ENCODE measurements around the gene LDLRAD3. TPM values are rescaled to one million over a fixed set of nuclear protein-coding genes. Genes with fewer than 3 reads are reported as not detected.
A peak's percentile ranks its signal among the peaks of the same experiment; 100 is the strongest.

Gene LDLRAD3
- total and polyA plus RNA-seq, 5 experiments from 2014 or later: not detected

DNA sequence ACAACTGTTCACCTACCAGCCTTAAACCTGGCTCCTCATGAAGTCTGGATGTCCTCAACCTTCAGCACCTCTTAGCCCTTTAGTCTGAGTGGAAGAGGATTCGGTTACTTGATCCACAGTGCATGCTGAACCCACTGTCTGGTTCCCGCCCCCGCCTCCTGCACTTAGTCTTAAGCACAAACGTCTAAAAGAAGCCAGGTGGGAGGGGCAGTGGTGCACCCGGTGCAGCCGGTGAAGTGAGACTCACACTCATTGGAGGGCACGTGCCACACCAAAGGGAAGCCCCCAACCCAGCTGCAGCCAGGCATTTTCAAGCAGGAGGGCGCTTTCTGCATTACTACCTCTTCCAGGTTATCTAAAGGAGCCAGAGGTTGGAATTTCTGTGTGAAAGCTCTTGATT, 198.6 kb downstream of the LDLRAD3 start:
- H3K36me3 Mint-ChIP-seq: no peaks in the 10 kb centered on the region
- no peak overlapping the region for H3K27ac Mint-ChIP-seq
- POLR2A ChIA-PET: no interaction called here
- H3K4me3 Mint-ChIP-seq: no peak overlapping the region
- peaks cover 0 to 5% (median 0%) of the 10 kb centered on the region in 9 donors for H3K9me3 Mint-ChIP-seq
- ATAC-seq (no peak), DNase-seq (no peak)
- H3K27me3 Mint-ChIP-seq: peaks cover 6 to 22% (median 11%) of the 10 kb centered on the region in 5 donors
- H3K4me1 Mint-ChIP-seq: no peaks in the 10 kb centered on the region

DNA sequence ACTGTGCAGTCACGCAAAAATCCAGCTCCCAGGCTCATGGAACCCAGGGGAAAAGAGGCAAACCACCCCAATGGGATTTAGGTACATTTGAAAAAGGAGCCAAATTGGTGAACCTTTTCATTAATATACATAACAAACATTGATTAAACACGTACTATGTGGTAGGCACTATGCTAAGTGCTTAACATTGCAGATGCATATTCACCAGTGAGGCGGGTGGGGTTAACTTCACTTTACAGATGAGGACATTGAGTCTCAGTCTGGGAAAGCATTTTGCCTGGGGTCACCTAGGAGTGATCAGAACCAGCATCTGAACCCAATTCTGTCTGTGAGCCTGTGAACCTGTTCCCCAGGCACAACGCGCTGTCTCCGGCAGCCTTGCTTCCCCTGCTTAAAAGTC, 199.0 kb downstream of the LDLRAD3 start:
- peaks cover 6 to 22% (median 11%) of the 10 kb centered on the region in 5 donors for H3K27me3 Mint-ChIP-seq
- no peak for DNase-seq
- no peak overlapping the region for H3K4me3 Mint-ChIP-seq
- peaks cover 0 to 5% (median 0%) of the 10 kb centered on the region in 9 donors for H3K9me3 Mint-ChIP-seq
- POLR2A ChIA-PET: no interaction called here
- no peaks in the 10 kb centered on the region for H3K4me1 Mint-ChIP-seq
- H3K36me3 Mint-ChIP-seq: no peaks in the 10 kb centered on the region
- no peak for ATAC-seq
- H3K27ac Mint-ChIP-seq: no peak overlapping the region

DNA sequence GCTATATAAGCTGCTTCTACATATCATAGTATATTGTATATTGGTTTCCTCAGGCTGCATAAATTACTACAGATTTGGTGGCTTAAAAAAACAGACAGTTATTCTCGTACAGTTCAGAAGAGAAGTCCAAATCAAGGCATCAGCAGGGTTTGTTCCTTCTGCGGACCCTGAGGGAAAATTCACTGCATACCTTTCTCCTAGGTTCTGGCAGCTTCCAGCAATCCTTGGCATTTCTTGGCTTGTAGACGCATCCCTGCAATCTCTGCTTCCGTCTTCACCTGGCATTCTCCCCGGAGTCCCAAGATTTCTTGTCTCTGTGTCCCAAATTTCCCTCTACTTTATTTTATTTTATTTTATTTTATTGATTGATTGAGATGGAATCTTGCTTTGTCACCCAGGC, 202.6 kb downstream of the LDLRAD3 start:
- DNase-seq: no peak
- peaks cover 2 to 16% (median 10%) of the 10 kb centered on the region in 5 donors for H3K27me3 Mint-ChIP-seq
- H3K36me3 Mint-ChIP-seq: no peaks in the 10 kb centered on the region
- no peak for ATAC-seq
- peaks cover 0 to 5% (median 0%) of the 10 kb centered on the region in 9 donors for H3K9me3 Mint-ChIP-seq
- H3K4me1 Mint-ChIP-seq: peaks cover 0 to 3% (median 0%) of the 10 kb centered on the region in 4 donors
- POLR2A ChIA-PET: no interaction called here
- H3K4me3 Mint-ChIP-seq: no peak overlapping the region
- H3K27ac Mint-ChIP-seq: no peak overlapping the region

DNA sequence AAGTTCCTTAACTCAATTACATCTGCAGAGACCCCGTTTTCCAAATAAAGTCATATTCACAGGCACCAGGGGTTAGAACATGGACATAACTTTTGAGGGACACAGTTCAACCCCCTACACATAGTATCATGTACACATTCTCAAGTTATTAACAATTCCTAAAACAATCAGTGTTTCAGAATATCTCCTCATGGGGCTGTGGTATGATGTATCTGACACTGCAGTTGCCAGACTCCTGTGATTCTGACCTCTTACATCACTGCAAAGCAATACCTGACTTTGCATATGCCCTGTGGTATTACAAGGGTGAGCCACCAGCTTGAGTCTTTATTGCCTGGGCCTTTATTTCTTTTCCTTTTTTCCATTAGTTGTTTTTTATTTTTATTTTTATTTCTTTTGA, 203.6 kb downstream of the LDLRAD3 start:
- ATAC-seq: no peak
- Mint-ChIP-seq H3K36me3 (no peaks in the 10 kb centered on the region), H3K27me3 (peaks cover 2 to 17% (median 10%) of the 10 kb centered on the region in 5 donors), H3K9me3 (peaks cover 0 to 5% (median 0%) of the 10 kb centered on the region in 9 donors), H3K27ac (no peak overlapping the region), H3K4me1 (peaks cover 0 to 3% (median 0%) of the 10 kb centered on the region in 4 donors), H3K4me3 (no peak overlapping the region)
- DNase-seq: no peak
- POLR2A ChIA-PET: no interaction called here

DNA sequence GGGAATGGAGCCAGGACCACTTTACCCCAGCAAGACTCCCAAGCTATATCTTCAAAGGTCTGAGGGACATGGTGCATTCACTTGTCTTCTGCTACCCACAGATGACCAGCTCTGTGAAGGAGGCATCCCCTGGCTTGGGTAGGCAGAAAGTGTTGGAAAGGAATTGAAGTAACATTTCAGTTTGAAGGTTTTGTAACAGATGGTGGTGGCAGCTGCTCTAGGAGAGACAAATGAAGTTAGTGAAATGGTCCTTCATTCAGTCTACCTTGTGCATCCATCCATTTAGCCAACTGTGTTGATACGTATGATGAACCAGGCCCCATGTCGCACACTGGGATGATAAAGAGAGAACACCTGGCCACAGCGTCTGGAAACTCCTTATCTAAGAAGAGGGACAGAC, 204.8 kb downstream of the LDLRAD3 start:
- Mint-ChIP-seq H3K4me3 (no peak overlapping the region), H3K9me3 (peaks cover 0 to 5% (median 0%) of the 10 kb centered on the region in 9 donors), H3K27ac (no peak overlapping the region), H3K4me1 (peaks cover 0 to 3% (median 0%) of the 10 kb centered on the region in 4 donors), H3K36me3 (no peaks in the 10 kb centered on the region), H3K27me3 (peaks cover 5 to 18% (median 10%) of the 10 kb centered on the region in 5 donors)
- no peak for ATAC-seq
- POLR2A ChIA-PET: no interaction called here
- no peak for DNase-seq

DNA sequence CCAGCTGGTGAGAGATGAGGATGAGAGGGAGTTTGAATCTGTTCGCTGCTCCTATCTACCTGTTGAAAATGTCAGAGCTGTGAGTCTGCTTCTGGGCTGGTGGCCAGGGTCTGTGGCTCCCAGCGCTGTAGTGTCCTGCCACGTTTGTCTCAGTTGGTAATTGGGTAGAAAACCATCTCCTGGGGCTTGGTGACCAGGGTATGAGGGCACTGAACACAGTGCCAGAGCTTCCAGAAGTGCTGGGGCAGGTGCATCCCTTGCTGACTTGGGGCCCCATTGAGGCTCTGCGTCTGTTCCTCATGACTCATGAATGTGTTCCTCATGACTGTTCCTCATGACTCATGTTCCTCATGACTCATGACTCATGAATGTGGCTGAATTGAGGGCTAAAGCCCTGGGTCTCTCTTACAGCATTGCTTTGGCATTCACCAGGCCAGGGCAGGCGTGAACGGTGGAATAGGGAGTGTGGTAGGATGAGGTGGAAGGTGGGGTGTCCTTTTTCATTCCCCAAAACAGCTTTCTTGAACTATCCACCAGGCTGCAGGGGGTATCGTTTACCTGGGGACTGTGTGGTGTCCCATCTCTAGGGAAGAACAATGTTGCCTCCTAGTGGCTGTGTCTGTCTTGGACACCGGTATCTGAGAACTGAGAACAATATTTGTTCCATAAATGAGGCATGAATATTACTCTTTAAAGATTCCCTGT, 205.8 kb downstream of the LDLRAD3 start:
- H3K4me3 Mint-ChIP-seq: no peak overlapping the region
- H3K4me1 Mint-ChIP-seq: peaks cover 0 to 3% (median 0%) of the 10 kb centered on the region in 4 donors
- DNase-seq (no peak), ATAC-seq (no peak)
- H3K27ac Mint-ChIP-seq: peak overlapping the region in 1 of 10 donors; percentile 26
- H3K27me3 Mint-ChIP-seq: peaks cover 5 to 19% (median 10%) of the 10 kb centered on the region in 5 donors
- POLR2A ChIA-PET: no interaction called here
- no peaks in the 10 kb centered on the region for H3K36me3 Mint-ChIP-seq
- peaks cover 0 to 5% (median 0%) of the 10 kb centered on the region in 9 donors for H3K9me3 Mint-ChIP-seq

DNA sequence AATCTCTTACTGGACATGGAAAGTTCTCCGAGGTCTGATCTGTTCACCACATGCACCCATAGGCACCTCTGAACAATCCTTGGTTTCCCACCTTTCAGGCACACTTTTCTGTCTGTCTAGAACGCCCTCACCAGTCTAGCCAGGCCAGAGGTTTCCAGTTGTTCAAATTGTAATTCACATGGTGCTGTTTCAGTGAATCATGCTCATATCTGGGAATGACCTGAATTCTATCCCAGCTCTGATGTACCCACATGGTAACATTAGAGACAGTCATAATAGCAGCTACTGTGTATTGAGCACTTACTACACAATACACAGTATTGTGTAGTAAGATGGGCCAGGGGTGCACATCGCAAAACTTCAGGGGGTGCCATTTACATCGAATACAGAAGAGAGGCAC, 207.1 kb downstream of the LDLRAD3 start:
- ATAC-seq (no peak), DNase-seq (no peak)
- H3K9me3 Mint-ChIP-seq: peaks cover 0 to 3% (median 0%) of the 10 kb centered on the region in 9 donors
- peaks cover 0 to 3% (median 0%) of the 10 kb centered on the region in 4 donors for H3K4me1 Mint-ChIP-seq
- H3K36me3 Mint-ChIP-seq: no peaks in the 10 kb centered on the region
- POLR2A ChIA-PET: no interaction called here
- H3K27ac Mint-ChIP-seq: no peak overlapping the region
- no peak overlapping the region for H3K4me3 Mint-ChIP-seq
- peaks cover 7 to 26% (median 12%) of the 10 kb centered on the region in 5 donors for H3K27me3 Mint-ChIP-seq

DNA sequence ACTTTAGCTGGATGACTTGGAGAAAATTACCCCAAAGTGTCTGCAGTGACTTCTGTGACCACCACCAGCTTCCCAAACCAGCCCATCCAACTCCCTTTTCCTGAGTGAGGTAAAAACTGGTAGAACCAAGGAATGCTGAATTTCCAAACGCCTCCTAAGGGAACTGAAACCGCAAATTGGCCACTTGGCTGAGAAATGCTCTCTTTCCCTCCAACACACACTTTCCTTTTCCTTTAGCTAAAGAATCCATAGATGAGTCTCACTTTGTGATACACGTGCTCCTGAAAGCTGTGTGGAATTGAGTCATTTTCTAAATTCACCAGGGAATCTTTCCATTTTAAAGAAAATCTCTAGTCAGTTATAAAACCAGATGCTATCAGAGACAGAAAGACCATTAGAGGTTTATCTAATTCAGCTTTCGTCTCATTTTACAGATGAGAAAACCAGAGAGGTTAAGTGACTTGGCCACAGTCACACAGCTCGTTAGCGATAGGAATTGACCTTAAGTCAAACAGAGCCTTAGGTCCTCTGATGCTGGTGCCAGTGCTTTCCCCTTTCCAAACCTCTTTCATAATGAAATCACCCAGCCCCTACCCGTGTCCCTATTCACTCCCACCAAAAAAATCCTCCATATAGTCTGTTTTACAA, 208.2 kb downstream of the LDLRAD3 start:
- Mint-ChIP-seq H3K36me3 (no peaks in the 10 kb centered on the region), H3K9me3 (peaks cover 0 to 2% (median 0%) of the 10 kb centered on the region in 9 donors), H3K27me3 (peaks cover 7 to 27% (median 12%) of the 10 kb centered on the region in 5 donors), H3K27ac (no peak overlapping the region), H3K4me3 (no peak overlapping the region), H3K4me1 (peaks cover 0 to 3% (median 0%) of the 10 kb centered on the region in 4 donors)
- ATAC-seq (no peak), DNase-seq (no peak)
- POLR2A ChIA-PET: no interaction called here

DNA sequence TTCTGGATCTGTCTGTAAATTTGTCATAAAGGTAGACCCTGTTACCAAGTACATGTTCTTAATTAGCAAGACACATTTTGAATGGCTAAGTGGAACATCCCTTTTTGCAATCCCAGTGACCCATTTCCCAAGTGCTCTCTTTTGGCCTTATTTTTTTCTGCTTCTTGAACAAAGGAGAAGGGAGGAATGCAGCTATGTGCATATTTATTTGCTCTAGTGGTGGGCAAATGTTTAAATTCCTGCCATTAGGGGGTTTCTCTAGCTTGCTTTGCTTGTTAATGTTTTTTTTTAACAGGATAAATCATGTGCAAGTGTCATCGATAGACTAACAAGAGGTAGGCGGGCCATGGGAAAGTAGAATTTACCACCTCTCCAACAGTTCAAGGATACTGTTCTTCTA, 209.7 kb downstream of the LDLRAD3 start:
- POLR2A ChIA-PET: no interaction called here
- peaks cover 11 to 38% (median 17%) of the 10 kb centered on the region in 5 donors for H3K27me3 Mint-ChIP-seq
- H3K4me3 Mint-ChIP-seq: no peak overlapping the region
- no peak for DNase-seq
- ATAC-seq: no peak
- peaks cover 0 to 2% (median 0%) of the 10 kb centered on the region in 9 donors for H3K9me3 Mint-ChIP-seq
- H3K4me1 Mint-ChIP-seq: peaks cover 0 to 3% (median 0%) of the 10 kb centered on the region in 4 donors
- no peaks in the 10 kb centered on the region for H3K36me3 Mint-ChIP-seq
- H3K27ac Mint-ChIP-seq: no peak overlapping the region

DNA sequence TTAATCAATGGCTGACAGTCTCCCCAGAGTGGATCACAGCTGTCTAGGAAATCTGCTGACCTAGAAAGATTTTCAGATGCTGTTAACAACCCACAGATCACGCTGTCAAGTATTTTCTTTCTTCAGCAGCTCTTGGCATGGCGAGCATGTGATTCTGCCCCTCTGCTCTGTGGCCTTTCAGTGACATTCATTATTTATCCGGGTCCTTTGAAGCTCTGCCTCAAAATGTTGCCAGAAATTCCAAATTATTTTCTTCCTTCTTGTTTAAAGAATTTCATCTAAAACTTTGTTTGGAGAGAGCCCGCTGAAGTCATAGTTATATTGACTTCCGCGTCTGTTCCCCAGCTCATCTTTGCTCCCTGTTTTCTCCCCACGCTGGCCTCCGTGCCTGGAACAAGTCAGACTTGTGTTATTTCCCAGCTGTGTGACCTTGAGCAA, 211.3 kb downstream of the LDLRAD3 start:
- peaks cover 0 to 2% (median 0%) of the 10 kb centered on the region in 9 donors for H3K9me3 Mint-ChIP-seq
- H3K4me3 Mint-ChIP-seq: no peak overlapping the region
- H3K27ac Mint-ChIP-seq: no peak overlapping the region
- no peak for ATAC-seq
- no peak for DNase-seq
- H3K4me1 Mint-ChIP-seq: no peaks in the 10 kb centered on the region
- POLR2A ChIA-PET: no interaction called here
- H3K36me3 Mint-ChIP-seq: no peaks in the 10 kb centered on the region
- H3K27me3 Mint-ChIP-seq: peaks cover 7 to 33% (median 16%) of the 10 kb centered on the region in 5 donors

DNA sequence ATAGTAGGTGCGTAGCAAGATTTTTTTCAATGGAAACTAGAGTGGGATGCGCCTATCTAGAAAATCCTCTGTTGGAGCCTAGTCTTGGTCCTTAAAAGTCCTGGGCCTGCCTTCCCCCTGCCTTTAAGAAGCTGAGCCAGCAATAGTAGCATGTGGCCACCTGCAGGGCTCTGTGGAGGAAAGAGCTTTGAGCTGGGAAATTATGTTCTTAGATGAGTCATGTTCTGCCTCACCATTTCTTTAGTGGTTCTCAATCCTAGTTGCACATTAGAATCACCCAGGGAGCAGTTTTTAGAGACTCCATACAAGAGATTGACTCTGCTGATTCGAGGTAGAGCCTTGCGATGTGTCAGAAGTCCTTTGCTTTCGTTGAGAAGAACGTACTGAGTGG, 211.9 kb downstream of the LDLRAD3 start:
- H3K4me3 Mint-ChIP-seq: no peak overlapping the region
- no peaks in the 10 kb centered on the region for H3K36me3 Mint-ChIP-seq
- no peak overlapping the region for H3K27ac Mint-ChIP-seq
- POLR2A ChIA-PET: no interaction called here
- H3K27me3 Mint-ChIP-seq: peaks cover 6 to 33% (median 15%) of the 10 kb centered on the region in 5 donors
- no peak for ATAC-seq
- H3K9me3 Mint-ChIP-seq: peaks cover 0 to 2% (median 0%) of the 10 kb centered on the region in 9 donors
- DNase-seq: no peak
- no peaks in the 10 kb centered on the region for H3K4me1 Mint-ChIP-seq

DNA sequence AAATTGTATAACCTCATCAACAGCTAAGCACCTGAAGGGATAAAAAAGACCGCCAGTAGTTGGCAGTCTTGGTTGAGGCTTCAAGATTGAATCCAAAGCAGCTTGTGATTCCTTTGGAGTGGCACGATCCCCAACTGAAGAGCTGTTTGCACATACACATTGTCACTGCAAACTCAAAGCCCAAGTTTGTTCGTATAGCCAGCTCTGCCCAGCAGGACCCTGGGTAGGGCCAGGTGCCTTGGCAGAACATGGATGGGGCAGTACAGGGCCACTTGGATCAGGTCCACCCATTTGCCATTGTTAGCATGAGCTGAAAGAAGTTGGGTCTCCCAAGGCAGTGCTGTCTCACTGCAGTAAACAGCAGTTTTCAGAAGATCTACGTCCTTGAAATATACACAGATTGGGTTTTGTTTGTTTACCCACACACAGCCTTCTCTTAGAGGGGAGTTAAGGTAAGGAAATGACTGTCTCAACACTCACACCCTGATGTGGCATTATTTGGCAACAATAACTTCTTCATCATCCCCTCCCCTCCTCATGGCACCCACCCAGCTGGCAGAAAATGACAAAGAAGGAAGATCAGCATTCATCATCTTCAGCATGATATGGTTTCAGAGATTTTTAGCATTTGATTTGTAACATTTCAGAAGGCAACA, 212.4 kb downstream of the LDLRAD3 start:
- DNase-seq (no peak), ATAC-seq (no peak)
- no peaks in the 10 kb centered on the region for H3K4me1 Mint-ChIP-seq
- H3K36me3 Mint-ChIP-seq: no peaks in the 10 kb centered on the region
- H3K27me3 Mint-ChIP-seq: peaks cover 5 to 33% (median 13%) of the 10 kb centered on the region in 5 donors
- H3K27ac Mint-ChIP-seq: no peak overlapping the region
- H3K9me3 Mint-ChIP-seq: peaks cover 0 to 2% (median 0%) of the 10 kb centered on the region in 9 donors
- POLR2A ChIA-PET: no interaction called here
- H3K4me3 Mint-ChIP-seq: no peak overlapping the region
